HG02678 (cell line): ENCODE data around the gene SLC12A5.

Experiments used
- ATAC-seq: cut with Tn5 transposase; IDR thresholded peaks from one replicate; pipeline ENCODE4 v1.9.1; 2021; ENCODE audit warnings: mild to moderate bottlenecking, moderate library complexity; ENCODE audit not compliant: unreplicated experiment

Gene SLC12A5

GRCh38 chr20:46025376-46025783 lies 3.6 kb upstream of the SLC12A5 start:
- ATAC-seq = no peak

DNA sequence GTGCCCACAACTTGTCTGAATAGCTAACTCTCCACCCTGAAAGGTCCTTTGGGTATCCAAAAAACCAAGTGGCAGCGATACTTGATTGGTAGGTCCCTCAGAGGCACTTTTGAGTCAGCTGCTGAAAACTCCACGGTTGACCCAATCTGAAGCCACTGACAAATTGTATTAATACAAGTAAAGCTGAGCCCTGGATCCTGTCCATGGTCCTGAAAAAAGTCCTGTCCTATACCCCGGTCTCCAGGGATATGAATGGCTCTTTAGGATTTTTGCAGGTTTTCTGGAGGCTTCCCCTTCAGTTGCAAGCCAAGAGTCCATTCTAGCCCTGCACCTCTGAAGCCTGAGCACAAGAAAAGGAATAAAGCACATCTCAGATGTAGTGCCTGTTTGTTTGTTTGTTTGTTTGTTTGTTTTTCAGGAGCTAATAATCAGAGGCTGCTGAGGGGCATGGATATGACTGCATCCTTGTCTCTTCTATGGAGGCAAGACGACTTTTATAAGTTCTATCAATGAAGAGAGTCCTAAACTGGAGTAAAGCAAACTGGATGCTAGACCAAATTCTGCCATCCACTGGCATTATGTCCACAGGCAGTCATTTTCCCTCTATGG lies 1.7 kb upstream of the SLC12A5 start:
- ATAC-seq = no peak

DNA sequence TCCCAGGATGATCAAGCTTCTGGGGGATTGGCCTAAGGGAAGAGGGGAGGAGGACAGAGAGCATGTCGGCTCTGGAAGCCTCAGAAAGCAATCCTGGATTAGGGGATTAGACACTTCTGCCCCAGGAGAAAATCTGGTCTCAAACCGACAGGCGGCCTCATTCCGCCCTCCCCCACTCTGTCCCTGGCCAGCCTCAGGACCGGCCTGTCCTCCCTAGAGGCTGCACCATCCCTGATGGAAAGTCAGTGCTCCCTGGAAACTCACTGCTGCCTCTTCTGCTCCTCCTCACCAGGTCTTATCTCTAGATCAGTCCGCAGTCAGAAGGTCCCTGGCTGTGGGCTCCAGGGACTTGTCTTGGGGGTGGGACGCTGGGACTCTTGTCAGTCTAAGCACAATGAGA lies 905 bp upstream of the SLC12A5 start:
- ATAC-seq = no peak

- ATAC-seq = no peak
Observed at GRCh38 chr20:46030284-46031013, 1.4 kb downstream of the SLC12A5 start.

DNA sequence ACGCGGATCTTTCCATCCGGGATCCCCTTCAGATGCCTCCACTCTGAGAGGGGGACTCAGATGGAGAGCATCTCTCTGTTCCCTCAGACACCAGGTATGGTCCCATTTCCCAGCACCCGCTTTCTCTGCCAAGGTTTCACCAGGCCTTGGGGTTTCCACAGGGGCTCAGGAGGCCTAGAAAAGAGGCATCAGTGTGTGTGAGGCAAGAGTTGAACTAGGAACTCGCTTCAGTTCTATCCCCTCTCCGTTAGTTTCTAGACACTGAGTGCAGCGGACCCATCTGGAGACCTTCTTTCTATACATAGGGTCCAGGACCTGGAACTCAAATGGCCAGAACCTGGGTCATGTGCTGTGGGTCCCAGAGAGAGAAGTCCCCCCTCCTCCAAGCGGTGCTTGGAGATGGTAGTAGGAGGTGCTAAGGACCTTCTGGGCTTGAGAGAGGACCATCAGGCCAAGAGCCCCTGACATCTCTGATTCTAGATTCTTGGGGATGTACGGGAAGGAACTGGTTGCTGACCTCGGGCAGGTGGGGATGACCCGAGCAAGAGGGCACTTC lies 2.1 kb downstream of the SLC12A5 start:
- no peak for ATAC-seq

- ATAC-seq = no peak
Observed at GRCh38 chr20:46031701-46032254, 2.8 kb downstream of the SLC12A5 start.

DNA sequence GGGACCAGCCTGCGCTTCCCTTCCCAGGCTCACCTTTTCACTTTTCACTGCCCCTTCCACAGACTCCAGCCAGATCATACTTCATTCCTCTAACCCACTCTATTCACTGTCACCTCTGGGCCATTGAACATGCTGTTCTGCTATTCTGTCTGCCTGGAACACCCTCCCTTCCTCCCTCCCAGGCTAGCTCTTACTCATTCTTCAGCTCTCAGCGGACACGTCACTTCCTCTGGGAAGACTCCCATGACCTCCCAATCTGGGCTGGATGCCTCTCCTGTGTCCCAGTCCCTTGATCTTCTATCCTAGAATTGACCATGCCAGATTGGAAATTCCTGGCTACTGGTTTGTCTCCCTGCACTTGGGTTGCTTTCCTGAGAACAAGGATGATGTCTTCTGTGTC lies 5.0 kb downstream of the SLC12A5 start:
- ATAC-seq = no peak

DNA sequence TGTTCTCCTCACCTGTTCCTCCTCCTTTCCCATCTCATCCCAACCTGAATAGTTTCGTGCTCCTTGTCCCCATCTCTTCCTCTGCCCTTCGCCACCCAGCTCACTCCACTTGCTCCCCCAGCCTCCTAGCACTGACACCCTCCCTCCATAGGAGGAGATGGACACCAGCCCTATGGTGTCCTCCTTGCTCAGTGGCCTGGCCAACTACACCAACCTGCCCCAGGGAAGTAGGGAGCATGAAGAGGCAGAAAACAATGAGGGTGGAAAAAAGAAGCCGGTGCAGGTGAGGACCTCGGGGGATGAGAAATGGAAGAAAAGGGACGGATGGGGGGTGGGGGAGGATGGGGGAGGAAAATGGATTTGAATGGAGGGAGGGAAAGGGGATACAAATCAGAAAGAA lies 6.2 kb downstream of the SLC12A5 start:
- ATAC-seq = no peak

- no peak for ATAC-seq
Observed at GRCh38 chr20:46035713-46036112, 6.7 kb downstream of the SLC12A5 start.

- no peak for ATAC-seq
Observed at GRCh38 chr20:46036370-46036769, 7.4 kb downstream of the SLC12A5 start.

DNA sequence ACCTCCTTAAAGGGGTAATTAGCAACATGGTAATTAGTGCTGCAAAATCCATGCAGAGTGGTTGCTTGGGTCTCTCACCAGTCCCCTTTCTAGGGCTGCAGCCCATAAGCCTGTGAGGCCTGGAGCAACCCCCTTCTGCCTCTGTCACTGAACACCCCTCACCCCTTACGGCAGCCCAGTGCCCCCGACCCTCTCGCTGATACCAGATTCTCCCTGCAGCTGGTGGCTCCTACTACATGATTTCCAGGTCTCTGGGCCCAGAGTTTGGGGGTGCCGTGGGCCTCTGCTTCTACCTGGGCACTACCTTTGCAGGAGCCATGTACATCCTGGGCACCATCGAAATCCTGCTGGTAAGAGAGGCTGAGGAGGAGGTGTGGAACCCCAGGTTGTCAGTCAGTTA lies 8.0 kb downstream of the SLC12A5 start:
- ATAC-seq = no peak

- no peak for ATAC-seq
Observed at GRCh38 chr20:46040902-46041535, 12.0 kb downstream of the SLC12A5 start.

- ATAC-seq = no peak
Observed at GRCh38 chr20:46043556-46043955, 14.5 kb downstream of the SLC12A5 start.

DNA sequence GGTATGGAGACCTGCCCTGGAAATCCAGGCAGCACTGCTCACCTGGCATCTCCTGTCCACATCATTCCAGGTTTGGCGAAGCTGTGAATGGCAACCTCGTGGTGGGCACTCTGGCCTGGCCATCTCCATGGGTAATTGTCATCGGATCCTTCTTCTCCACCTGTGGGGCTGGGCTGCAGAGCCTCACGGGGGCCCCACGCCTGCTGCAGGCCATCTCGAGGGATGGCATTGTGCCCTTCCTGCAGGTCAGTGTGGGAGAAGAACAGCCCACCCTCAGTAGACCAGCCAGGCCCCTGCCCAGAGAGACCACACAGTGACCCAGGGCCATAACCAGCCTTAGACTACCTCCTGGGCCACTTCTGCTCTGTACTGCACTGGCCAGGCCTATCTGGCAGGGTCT lies 15.9 kb downstream of the SLC12A5 start:
- no peak for ATAC-seq

GRCh38 chr20:46046588-46047310 lies 17.7 kb downstream of the SLC12A5 start:
- ATAC-seq = no peak

- ATAC-seq = no peak
Observed at GRCh38 chr20:46047821-46048220, 18.8 kb downstream of the SLC12A5 start.

GRCh38 chr20:46049190-46049589 lies 20.2 kb downstream of the SLC12A5 start:
- ATAC-seq = no peak

DNA sequence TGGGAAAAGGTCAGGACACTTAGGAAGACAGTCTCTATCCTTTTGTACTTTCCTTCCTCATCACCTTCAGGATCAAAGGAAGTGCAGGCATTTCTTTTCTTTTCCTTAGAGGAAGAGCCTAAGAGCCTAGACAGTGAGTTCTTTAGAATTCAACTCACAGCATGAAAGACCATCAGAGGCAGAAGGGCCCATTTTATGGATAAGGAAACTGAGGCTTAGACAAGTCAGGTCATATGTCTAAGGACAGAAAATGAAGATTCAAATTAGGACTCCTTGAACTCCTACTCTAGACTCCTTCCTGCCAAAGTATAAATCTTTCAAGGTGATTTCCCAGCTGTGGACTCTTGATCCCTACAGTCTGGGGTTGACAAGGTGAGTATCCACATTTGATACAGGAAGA lies 20.8 kb downstream of the SLC12A5 start:
- no peak for ATAC-seq

DNA sequence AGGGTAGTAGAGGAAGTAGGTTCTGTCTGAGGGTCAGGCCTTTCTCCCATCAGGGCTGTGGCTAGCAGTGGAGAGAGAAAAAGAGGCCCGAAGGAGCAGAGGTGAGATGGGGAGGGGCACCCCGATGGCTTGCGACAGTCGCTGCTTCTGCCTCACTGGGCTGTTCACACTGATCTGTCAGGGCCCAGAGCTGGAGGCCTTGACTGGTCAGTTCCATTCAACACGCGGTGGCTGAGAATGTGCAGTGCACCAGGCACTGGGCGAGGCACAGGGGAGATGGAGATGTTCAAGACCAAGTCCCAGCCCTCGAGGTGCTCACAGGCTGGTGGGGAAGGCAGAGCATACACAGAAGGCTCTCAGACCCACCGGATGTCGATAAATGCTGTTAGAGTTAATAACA lies 21.4 kb downstream of the SLC12A5 start:
- ATAC-seq = no peak

GRCh38 chr20:46050885-46051284 lies 21.9 kb downstream of the SLC12A5 start:
- no peak for ATAC-seq
